ENCODE measurements around the gene SUSD6. TPM values are rescaled to one million over a fixed set of nuclear protein-coding genes. Genes with fewer than 3 reads are reported as not detected.
A peak's percentile ranks its signal among the peaks of the same experiment; 100 is the strongest.

Gene SUSD6
- polyA plus RNA-seq: 10 to 100 TPM; 14.3 to 46.2 (median 16.7) TPM
- long read RNA-seq, donor 1: 0 reads
- long read RNA-seq, donor 2, full-length matches to known transcripts: 1 of 1 reads
- long read RNA-seq, donor 2, partial matches to known transcripts: 0 of 1 reads
- long read RNA-seq, donor 2, other reads (novel, unspliced or antisense): 0 of 1 reads
- long read RNA-seq, donor 3, full-length matches to known transcripts: 2 of 2 reads
- long read RNA-seq, donor 3, partial matches to known transcripts: 0 of 2 reads
- long read RNA-seq, donor 3, other reads (novel, unspliced or antisense): 0 of 2 reads
- long read RNA-seq, donor 4: 0 reads
- long read RNA-seq, donor 5, full-length matches to known transcripts: 1 of 7 reads
- long read RNA-seq, donor 5, partial matches to known transcripts: 6 of 7 reads
- long read RNA-seq, donor 5, other reads (novel, unspliced or antisense): 0 of 7 reads
- long read RNA-seq, donor 6, full-length matches to known transcripts: 1 of 1 reads
- long read RNA-seq, donor 6, partial matches to known transcripts: 0 of 1 reads
- long read RNA-seq, donor 6, other reads (novel, unspliced or antisense): 0 of 1 reads
- long read RNA-seq, donor 7: 0 reads
- long read RNA-seq, donor 8, full-length matches to known transcripts: 1 of 1 reads
- long read RNA-seq, donor 8, partial matches to known transcripts: 0 of 1 reads
- long read RNA-seq, donor 8, other reads (novel, unspliced or antisense): 0 of 1 reads
- long read RNA-seq, donor 9: 0 reads
- long read RNA-seq, donor 10, full-length matches to known transcripts: 4 of 4 reads
- long read RNA-seq, donor 10, partial matches to known transcripts: 0 of 4 reads
- long read RNA-seq, donor 10, other reads (novel, unspliced or antisense): 0 of 4 reads

GRCh38 chr14:69611172-69612013 is at the start of gene SUSD6:
SUSD6 (plus strand) TSS chr14:69611596; CDS start chr14:69658593, 46,997 bp downstream.
- FAIRE-seq (no peak), DNase-seq (peak; percentile 91 to 93)
- Histone ChIP-seq H3K4me1 (ENCODE audit: control insufficient read depth in 3 of 3, insufficient read depth in 2 of 3, low read depth in 1 of 3, low read length in 2 of 3) (peaks cover 5 to 58% (median 24%) of the 10 kb centered on the region in 3 donors), H3K27me3 (ENCODE audit: control insufficient read depth in 3 of 3, insufficient read depth in 3 of 3, low read length in 3 of 3) (no peaks in the 10 kb centered on the region), H3K4me3 (ENCODE audit: low read depth in 1 of 3, low read length in 3 of 3) (peak within 1 kb of the TSS; percentile 79 to 99 (median 85)), H3K9me3 (ENCODE audit: control insufficient read depth in 2 of 2, insufficient read depth in 1 of 2, low read depth in 1 of 2, low read length in 1 of 2) (no peaks in the 10 kb centered on the region), H3K36me3 (ENCODE audit: control insufficient read depth in 3 of 3, insufficient read depth in 2 of 3, low read depth in 1 of 3, low read length in 3 of 3) (peaks cover 0 to 5% (median 0%) of the 10 kb centered on the region in 3 donors), H3K27ac (ENCODE audit: low read depth in 1 of 3, low read length in 2 of 3) (peak within 1 kb of the TSS; percentile 91 to 100 (median 96))
- WGBS, 3 donors: 0 to 2% (median 1%) methylated on average over 19 to 105 of the region's 105 CpGs

GRCh38 chr14:69561893-69562292 is 49.5 kb upstream of the SUSD6 start:
- no peak for DNase-seq
- H3K36me3 ChIP-seq (ENCODE audit: control insufficient read depth in 3 of 3, insufficient read depth in 2 of 3, low read depth in 1 of 3, low read length in 3 of 3): no peaks in the 10 kb centered on the region
- no peaks in the 10 kb centered on the region for H3K9me3 ChIP-seq (ENCODE audit: control insufficient read depth in 2 of 2, insufficient read depth in 1 of 2, low read depth in 1 of 2, low read length in 1 of 2)
- H3K4me3 ChIP-seq (ENCODE audit: low read depth in 1 of 3, low read length in 3 of 3): no peak overlapping the region
- no peak for FAIRE-seq
- H3K27ac ChIP-seq (ENCODE audit: low read depth in 1 of 3, low read length in 2 of 3): no peak overlapping the region
- no peaks in the 10 kb centered on the region for H3K4me1 ChIP-seq (ENCODE audit: control insufficient read depth in 3 of 3, insufficient read depth in 2 of 3, low read depth in 1 of 3, low read length in 2 of 3)
- peaks cover 0 to 37% (median 15%) of the 10 kb centered on the region in 3 donors for H3K27me3 ChIP-seq (ENCODE audit: control insufficient read depth in 3 of 3, insufficient read depth in 3 of 3, low read length in 3 of 3)

GRCh38 chr14:69567563-69567962 is 43.8 kb upstream of the SUSD6 start:
- Histone ChIP-seq H3K36me3 (ENCODE audit: control insufficient read depth in 3 of 3, insufficient read depth in 2 of 3, low read depth in 1 of 3, low read length in 3 of 3) (no peaks in the 10 kb centered on the region), H3K27ac (ENCODE audit: low read depth in 1 of 3, low read length in 2 of 3) (no peak overlapping the region), H3K4me1 (ENCODE audit: control insufficient read depth in 3 of 3, insufficient read depth in 2 of 3, low read depth in 1 of 3, low read length in 2 of 3) (peaks cover 0 to 3% (median 0%) of the 10 kb centered on the region in 3 donors), H3K4me3 (ENCODE audit: low read depth in 1 of 3, low read length in 3 of 3) (no peak overlapping the region), H3K27me3 (ENCODE audit: control insufficient read depth in 3 of 3, insufficient read depth in 3 of 3, low read length in 3 of 3) (peaks cover 16 to 72% (median 26%) of the 10 kb centered on the region in 3 donors), H3K9me3 (ENCODE audit: control insufficient read depth in 2 of 2, insufficient read depth in 1 of 2, low read depth in 1 of 2, low read length in 1 of 2) (no peaks in the 10 kb centered on the region)
- DNase-seq (no peak), FAIRE-seq (no peak)
- 78 to 84% (median 79%) methylated on average over 5 of the region's 5 CpGs for WGBS, 3 donors

- peaks cover 18 to 79% (median 35%) of the 10 kb centered on the region in 3 donors for H3K27me3 ChIP-seq (ENCODE audit: control insufficient read depth in 3 of 3, insufficient read depth in 3 of 3, low read length in 3 of 3)
- peaks cover 0 to 2% of the 10 kb centered on the region in 2 donors for H3K9me3 ChIP-seq (ENCODE audit: control insufficient read depth in 2 of 2, insufficient read depth in 1 of 2, low read depth in 1 of 2, low read length in 1 of 2)
- peaks cover 0 to 9% (median 0%) of the 10 kb centered on the region in 3 donors for H3K4me1 ChIP-seq (ENCODE audit: control insufficient read depth in 3 of 3, insufficient read depth in 2 of 3, low read depth in 1 of 3, low read length in 2 of 3)
- DNase-seq: no peak
- no peak overlapping the region for H3K4me3 ChIP-seq (ENCODE audit: low read depth in 1 of 3, low read length in 3 of 3)
- no peak overlapping the region for H3K27ac ChIP-seq (ENCODE audit: low read depth in 1 of 3, low read length in 2 of 3)
- no peaks in the 10 kb centered on the region for H3K36me3 ChIP-seq (ENCODE audit: control insufficient read depth in 3 of 3, insufficient read depth in 2 of 3, low read depth in 1 of 3, low read length in 3 of 3)
- FAIRE-seq: no peak
- WGBS, 3 donors: 45 to 48% (median 47%) methylated on average over 2 of the region's 2 CpGs
These were observed 41.5 kb upstream of the SUSD6 start for GRCh38 chr14:69569859-69570258.

- no peak for FAIRE-seq
- no peak for DNase-seq
- Histone ChIP-seq H3K27ac (ENCODE audit: low read depth in 1 of 3, low read length in 2 of 3) (no peak overlapping the region), H3K27me3 (ENCODE audit: control insufficient read depth in 3 of 3, insufficient read depth in 3 of 3, low read length in 3 of 3) (peaks cover 18 to 79% (median 33%) of the 10 kb centered on the region in 3 donors), H3K4me3 (ENCODE audit: low read depth in 1 of 3, low read length in 3 of 3) (no peak overlapping the region), H3K9me3 (ENCODE audit: control insufficient read depth in 2 of 2, insufficient read depth in 1 of 2, low read depth in 1 of 2, low read length in 1 of 2) (peaks cover 0 to 2% of the 10 kb centered on the region in 2 donors), H3K36me3 (ENCODE audit: control insufficient read depth in 3 of 3, insufficient read depth in 2 of 3, low read depth in 1 of 3, low read length in 3 of 3) (no peaks in the 10 kb centered on the region), H3K4me1 (ENCODE audit: control insufficient read depth in 3 of 3, insufficient read depth in 2 of 3, low read depth in 1 of 3, low read length in 2 of 3) (peaks cover 0 to 9% (median 0%) of the 10 kb centered on the region in 3 donors)
- 76 to 86% (median 85%) methylated on average over 7 of the region's 7 CpGs for WGBS, 3 donors
These were observed 40.5 kb upstream of the SUSD6 start for GRCh38 chr14:69570836-69571330.

GRCh38 chr14:69571449-69572029 is 39.9 kb upstream of the SUSD6 start:
- FAIRE-seq (no peak), DNase-seq (peak in 1 of 2 donors; percentile 61)
- H3K27ac ChIP-seq (ENCODE audit: low read depth in 1 of 3, low read length in 2 of 3): no peak overlapping the region
- peaks cover 0 to 5% of the 10 kb centered on the region in 2 donors for H3K9me3 ChIP-seq (ENCODE audit: control insufficient read depth in 2 of 2, insufficient read depth in 1 of 2, low read depth in 1 of 2, low read length in 1 of 2)
- H3K27me3 ChIP-seq (ENCODE audit: control insufficient read depth in 3 of 3, insufficient read depth in 3 of 3, low read length in 3 of 3): peaks cover 18 to 83% (median 33%) of the 10 kb centered on the region in 3 donors
- peak overlapping the region in 1 of 3 donors; percentile 42 for H3K4me3 ChIP-seq (ENCODE audit: low read depth in 1 of 3, low read length in 3 of 3)
- H3K36me3 ChIP-seq (ENCODE audit: control insufficient read depth in 3 of 3, insufficient read depth in 2 of 3, low read depth in 1 of 3, low read length in 3 of 3): no peaks in the 10 kb centered on the region
- peaks cover 0 to 9% (median 0%) of the 10 kb centered on the region in 3 donors for H3K4me1 ChIP-seq (ENCODE audit: control insufficient read depth in 3 of 3, insufficient read depth in 2 of 3, low read depth in 1 of 3, low read length in 2 of 3)
- 16 to 25% (median 19%) methylated on average over 51 to 62 of the region's 62 CpGs for WGBS, 3 donors

GRCh38 chr14:69572030-69572840 is 39.2 kb upstream of the SUSD6 start:
- H3K27ac ChIP-seq (ENCODE audit: low read depth in 1 of 3, low read length in 2 of 3): no peak overlapping the region
- WGBS, 3 donors: 7 to 15% (median 12%) methylated on average over 94 to 112 of the region's 112 CpGs
- no peaks in the 10 kb centered on the region for H3K36me3 ChIP-seq (ENCODE audit: control insufficient read depth in 3 of 3, insufficient read depth in 2 of 3, low read depth in 1 of 3, low read length in 3 of 3)
- H3K9me3 ChIP-seq (ENCODE audit: control insufficient read depth in 2 of 2, insufficient read depth in 1 of 2, low read depth in 1 of 2, low read length in 1 of 2): peaks cover 0 to 12% of the 10 kb centered on the region in 2 donors
- FAIRE-seq: no peak
- DNase-seq: peak; percentile 34 to 76
- peaks cover 18 to 89% (median 35%) of the 10 kb centered on the region in 3 donors for H3K27me3 ChIP-seq (ENCODE audit: control insufficient read depth in 3 of 3, insufficient read depth in 3 of 3, low read length in 3 of 3)
- H3K4me3 ChIP-seq (ENCODE audit: low read depth in 1 of 3, low read length in 3 of 3): peak overlapping the region in 1 of 3 donors; percentile 42
- H3K4me1 ChIP-seq (ENCODE audit: control insufficient read depth in 3 of 3, insufficient read depth in 2 of 3, low read depth in 1 of 3, low read length in 2 of 3): peaks cover 0 to 9% (median 0%) of the 10 kb centered on the region in 3 donors
